ENCODE data around the gene SC5D.

The SC5D gene

GRCh38 chr11:121323046-121323607 lies 30.6 kb downstream of the SC5D start:
- POLR2A ChIA-PET: no interaction called here
- CTCF ChIA-PET: interaction anchor here (0.7 kb wide), 1 partner anchor 22 kb away, joined by 3 read pairs; no protein-coding TSS in a partner anchor

More at GRCh38 chr11:121323046-121323607, 30.6 kb downstream of the SC5D start:
- Histone ChIP-seq H3K4me3 (ENCODE audit: low read depth, low read length) (no peak overlapping the region), H3K9me3 (ENCODE audit: control insufficient read depth, insufficient read depth, low read depth, low read length) (no peaks in the 10 kb centered on the region), H3K27ac (ENCODE audit: extremely low read depth, low read depth, low read length) (no peak overlapping the region), H3K36me3 (ENCODE audit: control insufficient read depth in 2 of 2, insufficient read depth in 1 of 2, low read length in 2 of 2) (no peaks in the 10 kb centered on the region), H3K4me1 (ENCODE audit: control insufficient read depth, insufficient read depth, low read length) (no peaks in the 10 kb centered on the region)
- no peak for TF ChIP-seq ZNF558 (tag by site-specific recombination; IDR thresholded peaks at IDR 0.05)
- TF ChIP-seq FEZF1 (tag by site-specific recombination; IDR thresholded peaks at IDR 0.05): no peak
- no peak for TF ChIP-seq ZNF266 (tag by site-specific recombination; IDR thresholded peaks at IDR 0.05; ENCODE audit: low read depth)
- TF ChIP-seq ZSCAN23 (tag by site-specific recombination; IDR thresholded peaks at IDR 0.05): no peak
- no peak for TF ChIP-seq ZNF704 (tag by site-specific recombination; IDR thresholded peaks at IDR 0.05)
- no peak for TF ChIP-seq ZNF571 (tag by site-specific recombination; IDR thresholded peaks at IDR 0.05)
- TF ChIP-seq ZNF280C (tag by site-specific recombination; IDR thresholded peaks at IDR 0.05): no peak
- no peak for TF ChIP-seq ZNF785 (tag by site-specific recombination; IDR thresholded peaks at IDR 0.05)
- TF ChIP-seq SCRT2 (tag by site-specific recombination; IDR thresholded peaks at IDR 0.05): no peak
- no peak for TF ChIP-seq ZNF37A (tag by site-specific recombination; IDR thresholded peaks at IDR 0.05)
- no peak for TF ChIP-seq SCRT1 (tag by site-specific recombination; IDR thresholded peaks at IDR 0.05; ENCODE audit: borderline replicate concordance)
- TF ChIP-seq ZFP37 (tag by site-specific recombination; IDR thresholded peaks at IDR 0.05): no peak
- no peak for TF ChIP-seq SETDB1 (IDR thresholded peaks at IDR 0.05; ENCODE audit: insufficient read length, low read length)
- no peak for TF ChIP-seq ZNF677 (tag by site-specific recombination; IDR thresholded peaks at IDR 0.05)
- TF ChIP-seq ZNF280D (tag by site-specific recombination; IDR thresholded peaks at IDR 0.05): no peak
- no peak for TF ChIP-seq HOXD13 (CRISPR knock-in tag; IDR thresholded peaks at IDR 0.05; ENCODE audit: borderline replicate concordance)
- TF ChIP-seq ZNF488 (tag by site-specific recombination; IDR thresholded peaks at IDR 0.05): no peak
- TF ChIP-seq KLF9 (tag by site-specific recombination; IDR thresholded peaks at IDR 0.05; ENCODE audit: low read depth): no peak
- TF ChIP-seq REST (tag by site-specific recombination; IDR thresholded peaks at IDR 0.05): no peak
